RWPE1 (cell line): ENCODE measurements around the gene GMEB2.
"Not testable (repeated sequence)": the region's sequence is repeated elsewhere in the genome, so short reads cannot be mapped to it uniquely, and the experiment has no call there.

Experiments
- CTCF ChIA-PET: fragments of 350-600 bp; sonication (Branson Sonifier 250); formaldehyde crosslinking; extraction: SDS; loops from one replicate; lab custom pipeline; 2021; lab: Yijun Ruan, JAX
- POLR2A ChIA-PET: fragments of 400-600 bp; formaldehyde crosslinking; extraction: SDS; loops from one replicate; lab custom pipeline; 2020; ENCODE audit warnings: antibody characterized with exemption; ENCODE audit not compliant: low non-redundant PET; lab: Yijun Ruan, JAX
- DNase-seq: peaks from one replicate; pipeline ENCODE4 v3.0.0; 2012; ENCODE audit warnings: low spot score
- H3K27ac ChIP-seq: fragments of 450-650 bp; 2 replicates; pipeline ENCODE4 v1.5.1; 2017
- CTCF ChIP-seq: fragments of 450-650 bp; conservative IDR thresholded peaks from 2 replicates; pipeline ENCODE4 v1.5.1; 2017; ENCODE audit warnings: low read depth, mild to moderate bottlenecking

Gene GMEB2

GRCh38 chr20:63619505-63619904 lies 7.4 kb downstream of the GMEB2 start:
- CTCF ChIA-PET: interaction anchor here (1.0 kb wide), 1 partner anchor 10 kb away, joined by 4 read pairs; no protein-coding TSS in a partner anchor
- DNase-seq: no peak
- POLR2A ChIA-PET: no interaction called here
- H3K27ac ChIP-seq: peak overlapping the region; percentile 0; the same call in 1 of the 2 replicates
- TF ChIP-seq CTCF: no peak

GRCh38 chr20:63619086-63619485 lies 7.8 kb downstream of the GMEB2 start:
- DNase-seq: no peak
- H3K27ac ChIP-seq: peak overlapping the region; percentile 0; the same call in 1 of the 2 replicates
- no peak for TF ChIP-seq CTCF
- ChIA-PET CTCF (interaction anchor here (0.5 to 1.0 kb wide), 2 partner anchors 10 to 15 kb away, joined by 4 read pairs; no protein-coding TSS in a partner anchor), POLR2A (interaction anchor here (0.7 kb wide), 1 partner anchor 8 kb away, joined by 4 read pairs; the partner anchor contains the start of gene GMEB2)

- peak overlapping the region; percentile 0; the same call in 1 of the 2 replicates for H3K27ac ChIP-seq
- no peak for DNase-seq
- CTCF ChIA-PET: interaction anchor here (0.5 kb wide), 1 partner anchor 16 kb away, joined by 4 read pairs; no protein-coding TSS in a partner anchor
- no peak for TF ChIP-seq CTCF
- POLR2A ChIA-PET: interaction anchor here (0.7 kb wide), 1 partner anchor 9 kb away, joined by 4 read pairs; the partner anchor contains the start of gene GMEB2
Observed at GRCh38 chr20:63618291-63618980, 8.5 kb downstream of the GMEB2 start.

- CTCF ChIA-PET: no interaction called here
- no peak for DNase-seq
- TF ChIP-seq CTCF: no peak
- no peak overlapping the region; the same call in 1 of the 2 replicates for H3K27ac ChIP-seq
- POLR2A ChIA-PET: no interaction called here
Observed at GRCh38 chr20:63617876-63618265, 9.0 kb downstream of the GMEB2 start.

GRCh38 chr20:63617092-63617875 lies 9.6 kb downstream of the GMEB2 start:
- no peak for DNase-seq
- POLR2A ChIA-PET: no interaction called here

GRCh38 chr20:63613863-63614594 lies 12.9 kb downstream of the GMEB2 start:
- CTCF ChIA-PET, POLR2A ChIA-PET, DNase-seq: not testable (repeated sequence)
- 0 out of 2 replicates have a peak overlapping the region, but pooled peaks have one; percentile 3 for H3K27ac ChIP-seq

More at GRCh38 chr20:63617092-63617875, 9.6 kb downstream of the GMEB2 start:
- CTCF ChIA-PET: interaction anchor here (0.7 kb wide), 1 partner anchor 35 kb away, joined by 4 read pairs; no protein-coding TSS in a partner anchor
- TF ChIP-seq CTCF: no peak
- no peak overlapping the region for H3K27ac ChIP-seq
